ENCODE results near the gene AKAP13. TPM values are rescaled to one million over a fixed set of nuclear protein-coding genes. Genes with fewer than 3 reads are reported as not detected.

Gene AKAP13
- total RNA-seq, 1 experiment from 2014 or later, result 47.3 TPM

- Histone ChIP-seq H3K23ac (ENCODE audit: insufficient read length, low read depth, low read length) (no peak overlapping the region), H2AFZ (ENCODE audit: low read length) (no peak overlapping the region), H4K5ac (ENCODE audit: insufficient read length, low read depth, low read length) (no peak overlapping the region), H3K79me2 (ENCODE audit: insufficient read depth, low read length) (peaks cover 2% of the 10 kb centered on the region; the same call in 1 of the 2 replicates), H3T11ph (ENCODE audit: low read length) (no peak overlapping the region), H3K9me3 (ENCODE audit: control insufficient read depth, low read depth, low read length) (no peaks in the 10 kb centered on the region), H3K79me1 (ENCODE audit: insufficient read depth, low read depth, low read length, poor library complexity, severe bottlenecking) (peaks cover 3% of the 10 kb centered on the region), H2BK12ac (ENCODE audit: insufficient read length, low read depth, low read length) (no peak overlapping the region), H2BK20ac (ENCODE audit: low read depth, low read length, poor library complexity, severe bottlenecking) (no peak overlapping the region), H3K56ac (ENCODE audit: insufficient read length, low read depth, low read length) (no peak overlapping the region), H4K91ac (ENCODE audit: insufficient read length, low read depth, low read length) (no peak overlapping the region), H2BK120ac (ENCODE audit: low read depth, low read length, poor library complexity, severe bottlenecking) (no peak overlapping the region), H3K4ac (ENCODE audit: low read depth, low read length) (no peak overlapping the region), H4K8ac (replicated peaks; ENCODE audit: insufficient read length, low read depth, low read length) (no peak overlapping the region), H3K23me2 (ENCODE audit: insufficient read length, low read depth, low read length, poor library complexity, severe bottlenecking) (no peaks in the 10 kb centered on the region), H4K20me1 (ENCODE audit: control insufficient read depth, insufficient read depth, insufficient read length) (peaks cover 2% of the 10 kb centered on the region), H3K27ac (ENCODE audit: insufficient read length, low read depth, low read length) (no peak overlapping the region), H3K18ac (ENCODE audit: insufficient read length, low read depth, low read length) (no peak overlapping the region), H3K27me3 (ENCODE audit: insufficient read depth, low read length) (no peaks in the 10 kb centered on the region), H2AK5ac (ENCODE audit: insufficient read length, low read length) (no peak overlapping the region), H3K4me2 (ENCODE audit: insufficient read depth, insufficient read length, low read length) (no peak overlapping the region), H3K14ac (ENCODE audit: insufficient read depth, low read length) (no peak overlapping the region), H2BK15ac (ENCODE audit: low read depth, low read length) (no peak overlapping the region), H2BK5ac (ENCODE audit: insufficient read length, low read length) (no peak overlapping the region), H3K9ac (ENCODE audit: extremely low read depth, insufficient read length, low read length) (no peak overlapping the region), H3K4me1 (ENCODE audit: insufficient read depth, low read length) (peaks cover 10% of the 10 kb centered on the region)
- Mint-ChIP-seq H3K27ac (no peak overlapping the region), H3K27me3 (ENCODE audit: low read depth) (no peaks in the 10 kb centered on the region), H3K4me1 (peaks cover 45 to 47% of the 10 kb centered on the region in 2 experiments), H3K4me3 (no peak overlapping the region), H3K36me3 (ENCODE audit: insufficient read depth in 1 of 3, low read depth in 3 of 3) (no peaks in the 10 kb centered on the region), H3K9me3 (no peaks in the 10 kb centered on the region)
- TF ChIP-seq CTCF (conservative IDR thresholded peaks at IDR 0.05), result no peak
- DNase-seq, result no peak
- WGBS (ENCODE audit: extremely low coverage, insufficient read length, low lambda C conversion rate), result no CpG with 5 or more reads among the region's 1 CpG
These were observed 94.9 kb downstream of the AKAP13 start for GRCh38 chr15:85475317-85475701.
